ENCODE measurements around the gene FMN1. TPM values are rescaled to one million over a fixed set of nuclear protein-coding genes. Genes with fewer than 3 reads are reported as not detected.

Gene FMN1
- total RNA-seq, 2 donors from 2014 or later, result 26.9 to 27.5 TPM

- Histone ChIP-seq H3K27me3 (replicated peaks; ENCODE audit: insufficient read depth) (no peaks in the 10 kb centered on the region), H3K27ac (no peak overlapping the region), H3K36me3 (no peaks in the 10 kb centered on the region), H3K4me1 (ENCODE audit: control insufficient read depth in 1 of 2, low read depth in 2 of 2) (peaks cover 9 to 13% of the 10 kb centered on the region in 2 donors), H3K4me3 (no peak overlapping the region), H3K9me3 (no peaks in the 10 kb centered on the region)
- TF ChIP-seq CTCF (IDR thresholded peaks at IDR 0.05), result no peak
- ATAC-seq (ENCODE audit: insufficient number of reproducible peaks, low FRiP score, low read depth) (no peak), DNase-seq (ENCODE audit: low spot score) (no peak)
These were observed 308.8 kb downstream of the FMN1 start for GRCh38 chr15:32885713-32886112.

GRCh38 chr15:32884146-32884545 is 310.4 kb downstream of the FMN1 start:
- ATAC-seq (ENCODE audit: insufficient number of reproducible peaks, low FRiP score, low read depth) (no peak), DNase-seq (ENCODE audit: low spot score) (no peak)
- Histone ChIP-seq H3K4me3 (no peak overlapping the region), H3K9me3 (no peaks in the 10 kb centered on the region), H3K36me3 (no peaks in the 10 kb centered on the region), H3K27ac (no peak overlapping the region), H3K4me1 (ENCODE audit: control insufficient read depth in 1 of 2, low read depth in 2 of 2) (peaks cover 9 to 20% of the 10 kb centered on the region in 2 donors), H3K27me3 (replicated peaks; ENCODE audit: insufficient read depth) (no peaks in the 10 kb centered on the region)
- no peak for TF ChIP-seq CTCF (IDR thresholded peaks at IDR 0.05)

- Histone ChIP-seq H3K36me3 (no peaks in the 10 kb centered on the region), H3K4me1 (ENCODE audit: control insufficient read depth in 1 of 2, low read depth in 2 of 2) (peaks cover 9 to 31% of the 10 kb centered on the region in 2 donors), H3K27ac (no peak overlapping the region), H3K4me3 (no peak overlapping the region), H3K27me3 (replicated peaks; ENCODE audit: insufficient read depth) (no peaks in the 10 kb centered on the region), H3K9me3 (no peaks in the 10 kb centered on the region)
- DNase-seq (ENCODE audit: low spot score) (no peak), ATAC-seq (ENCODE audit: insufficient number of reproducible peaks, low FRiP score, low read depth) (no peak)
- TF ChIP-seq CTCF (IDR thresholded peaks at IDR 0.05), result no peak
These were observed 311.6 kb downstream of the FMN1 start for GRCh38 chr15:32882955-32883354.

- Histone ChIP-seq H3K4me1 (ENCODE audit: control insufficient read depth in 1 of 2, low read depth in 2 of 2) (peaks cover 3 to 20% of the 10 kb centered on the region in 2 donors), H3K36me3 (no peaks in the 10 kb centered on the region), H3K4me3 (no peak overlapping the region), H3K27ac (no peak overlapping the region), H3K9me3 (no peaks in the 10 kb centered on the region), H3K27me3 (replicated peaks; ENCODE audit: insufficient read depth) (no peaks in the 10 kb centered on the region)
- ATAC-seq (ENCODE audit: insufficient number of reproducible peaks, low FRiP score, low read depth), result no peak
- no peak for TF ChIP-seq CTCF (IDR thresholded peaks at IDR 0.05)
- no peak for DNase-seq (ENCODE audit: low spot score)
These were observed 313.0 kb downstream of the FMN1 start for GRCh38 chr15:32881528-32881927.

GRCh38 chr15:32880642-32881041 is 313.9 kb downstream of the FMN1 start:
- DNase-seq (ENCODE audit: low spot score) (no peak), ATAC-seq (ENCODE audit: insufficient number of reproducible peaks, low FRiP score, low read depth) (no peak)
- H3K36me3 ChIP-seq, result no peaks in the 10 kb centered on the region
- H3K4me3 ChIP-seq, result no peak overlapping the region
- H3K27me3 ChIP-seq (replicated peaks; ENCODE audit: insufficient read depth), result no peaks in the 10 kb centered on the region
- H3K9me3 ChIP-seq, result no peaks in the 10 kb centered on the region
- H3K27ac ChIP-seq, result no peak overlapping the region
- TF ChIP-seq CTCF (IDR thresholded peaks at IDR 0.05), result no peak
- H3K4me1 ChIP-seq (ENCODE audit: control insufficient read depth in 1 of 2, low read depth in 2 of 2), result peaks cover 3 to 18% of the 10 kb centered on the region in 2 donors
